C4-2B (cell line): ENCODE data around the gene HS6ST3.

ENCODE experiments used
- CTCF ChIP-seq: fragments of 450-650 bp; conservative IDR thresholded peaks from 2 replicates; pipeline ENCODE4 v1.5.1; 2017; ENCODE audit warnings: mild to moderate bottlenecking
- ZFX ChIP-seq: fragments of 450-650 bp; IDR thresholded peaks from 2 replicates; pipeline ENCODE4 v1.6.1; 2017

GRCh38 chr13:96690998-96691397, 601.1 kb downstream of the HS6ST3 start:
- no peak for TF ChIP-seq CTCF
- no peak for TF ChIP-seq ZFX
